Muscle of leg (tissue), 11 donors: ENCODE measurements around the gene RELL1. TPM values are rescaled to one million over a fixed set of nuclear protein-coding genes. Genes with fewer than 3 reads are reported as not detected.
A peak's percentile ranks its signal among the peaks of the same experiment; 100 is the strongest.

Source experiments
- DNase-seq: peaks from one replicate; pipeline ENCODE4 v3.0.0; 2013
- H3K27ac ChIP-seq: one replicate; pipeline ENCODE4 v1.5.1; 2013; ENCODE audit warnings: mild to moderate bottlenecking, low read length, control low read depth
- H3K27me3 ChIP-seq: one replicate; pipeline ENCODE4 v1.6.1; 2013; ENCODE audit warnings: low read length; ENCODE audit not compliant: control insufficient read depth, insufficient read depth
- H3K36me3 ChIP-seq: one replicate; pipeline ENCODE4 v1.6.1; 2013; ENCODE audit warnings: low read length; ENCODE audit not compliant: control insufficient read depth, insufficient read depth
- H3K4me1 ChIP-seq: one replicate; pipeline ENCODE4 v1.6.1; 2013; ENCODE audit warnings: low read length; ENCODE audit not compliant: control insufficient read depth, insufficient read depth
- H3K4me3 ChIP-seq: one replicate; pipeline ENCODE4 v1.5.1; 2013; ENCODE audit warnings: low read length, control low read depth
- H3K9me3 ChIP-seq: replicated peaks from 2 replicates; pipeline ENCODE4 v1.6.1; 2013; ENCODE audit warnings: low read depth, low read length; ENCODE audit not compliant: control insufficient read depth
- WGBS: methylation state at CpG from one replicate; pipeline ENCODE4 v1.1.5; 2013; ENCODE audit warnings: missing lambda C conversion rate; ENCODE audit not compliant: insufficient coverage; 5-methylcytosine and 5-hydroxymethylcytosine counted together
- polyA plus RNA-seq, 8 donors: library from polyadenylated mRNA; unstranded; fragments of 120-200 nt; gene quantifications; one replicate each; pipeline versions ENCODE4 v1.2.1 to v1.2.3, GENCODE V29; 2013; ENCODE audit warnings: inconsistent platforms in 1 of 8, low replicate concordance in 1 of 8; ENCODE audit not compliant: insufficient read length in 8 of 8, insufficient read depth in 1 of 8
- total RNA-seq: library from RNA; stranded (reverse); fragments of 120-200 nt; gene quantifications from one replicate; pipeline ENCODE4 v1.2.4, GENCODE V29; 2013

RELL1 gene
- total and polyA plus RNA-seq, 9 donors = 9.7 to 44.7 (median 13.9) TPM

- peak overlapping the region; percentile 97 for H3K27ac ChIP-seq
- H3K36me3 ChIP-seq = peaks cover 9% of the 10 kb centered on the region
- H3K4me1 ChIP-seq = peaks cover 20% of the 10 kb centered on the region
- no peaks in the 10 kb centered on the region for H3K27me3 ChIP-seq
- WGBS = under 1% methylated on average over 8 of the region's 16 CpGs
- H3K4me3 ChIP-seq = peak overlapping the region; percentile 84
- H3K9me3 ChIP-seq = no peaks in the 10 kb centered on the region
- DNase-seq = peak; percentile 94
These were observed 884 bp downstream of the RELL1 start for GRCh38 chr4:37685161-37685822.

- Histone ChIP-seq H3K4me3 (no peak overlapping the region), H3K27me3 (no peaks in the 10 kb centered on the region), H3K9me3 (no peaks in the 10 kb centered on the region), H3K4me1 (peaks cover 20% of the 10 kb centered on the region), H3K36me3 (peaks cover 9% of the 10 kb centered on the region), H3K27ac (no peak overlapping the region)
- no peak for DNase-seq
- whole genome bisulfite sequencing = 67% methylated on average over 1 of the region's 2 CpGs
These were observed 2.0 kb downstream of the RELL1 start for GRCh38 chr4:37684154-37684553.

GRCh38 chr4:37682701-37683401 is 3.3 kb downstream of the RELL1 start:
- DNase-seq = peak; percentile 8
- H3K4me1 ChIP-seq = peaks cover 23% of the 10 kb centered on the region
- H3K27me3 ChIP-seq = no peaks in the 10 kb centered on the region
- no peak overlapping the region for H3K27ac ChIP-seq
- no peaks in the 10 kb centered on the region for H3K9me3 ChIP-seq
- no peak overlapping the region for H3K4me3 ChIP-seq
- H3K36me3 ChIP-seq = peaks cover 9% of the 10 kb centered on the region
- WGBS = no CpG with 5 or more reads among the region's 7 CpGs

- Histone ChIP-seq H3K4me3 (no peak overlapping the region), H3K36me3 (peaks cover 9% of the 10 kb centered on the region), H3K27me3 (no peaks in the 10 kb centered on the region), H3K27ac (no peak overlapping the region), H3K4me1 (peaks cover 29% of the 10 kb centered on the region), H3K9me3 (no peaks in the 10 kb centered on the region)
- no CpG with 5 or more reads among the region's 1 CpG for WGBS
- no peak for DNase-seq
These were observed 6.1 kb downstream of the RELL1 start for GRCh38 chr4:37680089-37680488.

- Histone ChIP-seq H3K36me3 (peaks cover 8% of the 10 kb centered on the region), H3K9me3 (no peaks in the 10 kb centered on the region), H3K4me1 (peaks cover 22% of the 10 kb centered on the region), H3K27ac (no peak overlapping the region), H3K4me3 (no peak overlapping the region), H3K27me3 (no peaks in the 10 kb centered on the region)
- no peak for DNase-seq
- no CpG with 5 or more reads among the region's 2 CpGs for WGBS
These were observed 6.9 kb downstream of the RELL1 start for GRCh38 chr4:37679301-37679700.

GRCh38 chr4:37678624-37679023 is 7.6 kb downstream of the RELL1 start:
- no peak overlapping the region for H3K4me3 ChIP-seq
- H3K9me3 ChIP-seq = no peaks in the 10 kb centered on the region
- no peak for DNase-seq
- H3K27ac ChIP-seq = no peak overlapping the region
- no peaks in the 10 kb centered on the region for H3K27me3 ChIP-seq
- H3K4me1 ChIP-seq = peaks cover 19% of the 10 kb centered on the region
- WGBS = 82% methylated on average over 2 of the region's 3 CpGs
- peaks cover 4% of the 10 kb centered on the region for H3K36me3 ChIP-seq

GRCh38 chr4:37675587-37676290 is 10.4 kb downstream of the RELL1 start:
- no peaks in the 10 kb centered on the region for H3K9me3 ChIP-seq
- no peak for DNase-seq
- no peak overlapping the region for H3K4me3 ChIP-seq
- WGBS = 86% methylated on average over 1 of the region's 1 CpG
- peaks cover 22% of the 10 kb centered on the region for H3K4me1 ChIP-seq
- no peaks in the 10 kb centered on the region for H3K36me3 ChIP-seq
- H3K27ac ChIP-seq = no peak overlapping the region
- H3K27me3 ChIP-seq = no peaks in the 10 kb centered on the region

GRCh38 chr4:37674439-37674838 is 11.7 kb downstream of the RELL1 start:
- peak; percentile 73 for DNase-seq
- H3K36me3 ChIP-seq = no peaks in the 10 kb centered on the region
- WGBS = no CpG with 5 or more reads among the region's 5 CpGs
- peak overlapping the region; percentile 16 for H3K27ac ChIP-seq
- no peak overlapping the region for H3K4me3 ChIP-seq
- no peaks in the 10 kb centered on the region for H3K9me3 ChIP-seq
- H3K27me3 ChIP-seq = no peaks in the 10 kb centered on the region
- H3K4me1 ChIP-seq = peaks cover 22% of the 10 kb centered on the region

- H3K9me3 ChIP-seq = no peaks in the 10 kb centered on the region
- H3K4me3 ChIP-seq = no peak overlapping the region
- H3K27me3 ChIP-seq = no peaks in the 10 kb centered on the region
- no peaks in the 10 kb centered on the region for H3K36me3 ChIP-seq
- H3K27ac ChIP-seq = peak overlapping the region; percentile 10
- H3K4me1 ChIP-seq = peaks cover 20% of the 10 kb centered on the region
- 74% methylated on average over 3 of the region's 4 CpGs for WGBS
- no peak for DNase-seq
These were observed 12.5 kb downstream of the RELL1 start for GRCh38 chr4:37673538-37674192.

GRCh38 chr4:37671072-37671471 is 15.1 kb downstream of the RELL1 start:
- Histone ChIP-seq H3K9me3 (no peaks in the 10 kb centered on the region), H3K4me3 (no peak overlapping the region), H3K4me1 (peaks cover 18% of the 10 kb centered on the region), H3K27me3 (no peaks in the 10 kb centered on the region), H3K36me3 (no peaks in the 10 kb centered on the region), H3K27ac (no peak overlapping the region)
- WGBS = no CpG with 5 or more reads among the region's 2 CpGs
- no peak for DNase-seq
